ENCODE measurements around the gene CACNA2D3. TPM values are rescaled to one million over a fixed set of nuclear protein-coding genes. Genes with fewer than 3 reads are reported as not detected.

The CACNA2D3 gene
- total RNA-seq, 1 donor from 2014 or later: 10.0 TPM

- DNase-seq: no peak
- H3K27me3 Mint-ChIP-seq (ENCODE audit: unreplicated experiment): peaks cover 2% of the 10 kb centered on the region
- H3K4me3 Mint-ChIP-seq (ENCODE audit: unreplicated experiment): no peak overlapping the region
- no peaks in the 10 kb centered on the region for H3K4me1 Mint-ChIP-seq (ENCODE audit: low read depth, unreplicated experiment)
- no peak for TF ChIP-seq CTCF (IDR thresholded peaks at IDR 0.05; ENCODE audit: partially characterized antibody, unreplicated experiment)
- H3K9me3 Mint-ChIP-seq (ENCODE audit: unreplicated experiment): no peaks in the 10 kb centered on the region
- no peak overlapping the region for H3K27ac Mint-ChIP-seq (ENCODE audit: unreplicated experiment)
- no peaks in the 10 kb centered on the region for H3K36me3 Mint-ChIP-seq (ENCODE audit: unreplicated experiment)
These were observed 407.7 kb downstream of the CACNA2D3 start for GRCh38 chr3:54530091-54530490.

- no peak overlapping the region for H3K4me3 Mint-ChIP-seq (ENCODE audit: unreplicated experiment)
- TF ChIP-seq CTCF (IDR thresholded peaks at IDR 0.05; ENCODE audit: partially characterized antibody, unreplicated experiment): no peak
- no peaks in the 10 kb centered on the region for H3K36me3 Mint-ChIP-seq (ENCODE audit: unreplicated experiment)
- H3K4me1 Mint-ChIP-seq (ENCODE audit: low read depth, unreplicated experiment): no peaks in the 10 kb centered on the region
- H3K27ac Mint-ChIP-seq (ENCODE audit: unreplicated experiment): no peak overlapping the region
- H3K27me3 Mint-ChIP-seq (ENCODE audit: unreplicated experiment): peaks cover 2% of the 10 kb centered on the region
- H3K9me3 Mint-ChIP-seq (ENCODE audit: unreplicated experiment): no peaks in the 10 kb centered on the region
- no peak for DNase-seq
These were observed 408.6 kb downstream of the CACNA2D3 start for GRCh38 chr3:54530944-54531343.

GRCh38 chr3:54531741-54532140 is 409.4 kb downstream of the CACNA2D3 start:
- Mint-ChIP-seq H3K9me3 (ENCODE audit: unreplicated experiment) (no peaks in the 10 kb centered on the region), H3K4me1 (ENCODE audit: low read depth, unreplicated experiment) (no peaks in the 10 kb centered on the region), H3K4me3 (ENCODE audit: unreplicated experiment) (no peak overlapping the region), H3K36me3 (ENCODE audit: unreplicated experiment) (no peaks in the 10 kb centered on the region), H3K27ac (ENCODE audit: unreplicated experiment) (no peak overlapping the region), H3K27me3 (ENCODE audit: unreplicated experiment) (peaks cover 2% of the 10 kb centered on the region)
- no peak for TF ChIP-seq CTCF (IDR thresholded peaks at IDR 0.05; ENCODE audit: partially characterized antibody, unreplicated experiment)
- DNase-seq: no peak

GRCh38 chr3:54533856-54534255 is 411.5 kb downstream of the CACNA2D3 start:
- H3K27me3 Mint-ChIP-seq (ENCODE audit: unreplicated experiment): no peaks in the 10 kb centered on the region
- H3K27ac Mint-ChIP-seq (ENCODE audit: unreplicated experiment): no peak overlapping the region
- TF ChIP-seq CTCF (IDR thresholded peaks at IDR 0.05; ENCODE audit: partially characterized antibody, unreplicated experiment): no peak
- H3K36me3 Mint-ChIP-seq (ENCODE audit: unreplicated experiment): no peaks in the 10 kb centered on the region
- no peak overlapping the region for H3K4me3 Mint-ChIP-seq (ENCODE audit: unreplicated experiment)
- peaks cover 2% of the 10 kb centered on the region for H3K9me3 Mint-ChIP-seq (ENCODE audit: unreplicated experiment)
- H3K4me1 Mint-ChIP-seq (ENCODE audit: low read depth, unreplicated experiment): no peaks in the 10 kb centered on the region
- no peak for DNase-seq

- no peak overlapping the region for H3K27ac Mint-ChIP-seq (ENCODE audit: unreplicated experiment)
- H3K4me3 Mint-ChIP-seq (ENCODE audit: unreplicated experiment): no peak overlapping the region
- no peaks in the 10 kb centered on the region for H3K27me3 Mint-ChIP-seq (ENCODE audit: unreplicated experiment)
These were observed 413.3 kb downstream of the CACNA2D3 start for GRCh38 chr3:54535619-54536018.

More at GRCh38 chr3:54535619-54536018, 413.3 kb downstream of the CACNA2D3 start:
- no peak for TF ChIP-seq CTCF (IDR thresholded peaks at IDR 0.05; ENCODE audit: partially characterized antibody, unreplicated experiment)
- H3K9me3 Mint-ChIP-seq (ENCODE audit: unreplicated experiment): peaks cover 2% of the 10 kb centered on the region
- no peaks in the 10 kb centered on the region for H3K4me1 Mint-ChIP-seq (ENCODE audit: low read depth, unreplicated experiment)
- no peak for DNase-seq
- no peaks in the 10 kb centered on the region for H3K36me3 Mint-ChIP-seq (ENCODE audit: unreplicated experiment)
